Neural cell (in vitro differentiated cells): Measurements from ENCODE around the gene EPB42.

Experiments used
- EZH2 ChIP-seq: fragments of 200-600, 300-800 bp; shearing (Covaris generic), sonication (generic); IDR thresholded peaks from 2 replicates; pipeline ENCODE4 v1.6.1; 2014; ENCODE audit warnings: antibody characterized with exemption, low read length, borderline replicate concordance, mild to moderate bottlenecking; ENCODE audit not compliant: insufficient read depth, poor library complexity, severe bottlenecking
- RAD21 ChIP-seq: fragments of 450-650 bp; conservative IDR thresholded peaks from 2 replicates; pipeline ENCODE4 v1.6.1; 2014; ENCODE audit warnings: antibody characterized with exemption, mild to moderate bottlenecking, moderate library complexity
- TF ChIP-seq, protein P1 (sequence below): fragments of 450-650 bp; IDR thresholded peaks from 2 replicates; pipeline ENCODE4 v1.5.1; 2014; ENCODE audit warnings: antibody characterized with exemption, mild to moderate bottlenecking, moderate library complexity; ENCODE audit not compliant: poor library complexity, severe bottlenecking
- TF ChIP-seq, protein P2 (sequence below): IDR thresholded peaks from 2 replicates; pipeline ENCODE4 v1.6.1; 2012; ENCODE audit warnings: borderline replicate concordance

DNA sequence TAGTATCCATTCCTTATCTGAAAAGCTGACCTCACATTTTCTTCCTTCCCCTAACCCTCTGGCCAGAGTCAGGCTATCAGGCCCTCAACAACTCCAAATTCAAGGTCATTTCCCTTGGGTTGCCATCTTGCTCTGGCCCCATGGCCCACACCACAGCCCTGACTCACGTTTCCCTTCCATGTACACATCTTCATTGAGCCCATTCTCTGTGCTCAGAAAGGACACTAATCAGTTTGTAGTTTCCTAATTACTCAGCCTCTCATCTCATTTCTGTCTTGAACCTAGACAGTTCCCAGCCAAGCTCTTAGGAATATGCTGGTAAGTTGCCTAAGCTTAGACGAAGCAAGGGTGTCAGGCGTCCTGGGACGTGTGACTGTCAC, 31.0 kb upstream of the EPB42 start:
- no peak for TF ChIP-seq EZH2
- TF ChIP-seq, protein P1, sequence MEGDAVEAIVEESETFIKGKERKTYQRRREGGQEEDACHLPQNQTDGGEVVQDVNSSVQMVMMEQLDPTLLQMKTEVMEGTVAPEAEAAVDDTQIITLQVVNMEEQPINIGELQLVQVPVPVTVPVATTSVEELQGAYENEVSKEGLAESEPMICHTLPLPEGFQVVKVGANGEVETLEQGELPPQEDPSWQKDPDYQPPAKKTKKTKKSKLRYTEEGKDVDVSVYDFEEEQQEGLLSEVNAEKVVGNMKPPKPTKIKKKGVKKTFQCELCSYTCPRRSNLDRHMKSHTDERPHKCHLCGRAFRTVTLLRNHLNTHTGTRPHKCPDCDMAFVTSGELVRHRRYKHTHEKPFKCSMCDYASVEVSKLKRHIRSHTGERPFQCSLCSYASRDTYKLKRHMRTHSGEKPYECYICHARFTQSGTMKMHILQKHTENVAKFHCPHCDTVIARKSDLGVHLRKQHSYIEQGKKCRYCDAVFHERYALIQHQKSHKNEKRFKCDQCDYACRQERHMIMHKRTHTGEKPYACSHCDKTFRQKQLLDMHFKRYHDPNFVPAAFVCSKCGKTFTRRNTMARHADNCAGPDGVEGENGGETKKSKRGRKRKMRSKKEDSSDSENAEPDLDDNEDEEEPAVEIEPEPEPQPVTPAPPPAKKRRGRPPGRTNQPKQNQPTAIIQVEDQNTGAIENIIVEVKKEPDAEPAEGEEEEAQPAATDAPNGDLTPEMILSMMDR = no peak
- TF ChIP-seq, protein P2, sequence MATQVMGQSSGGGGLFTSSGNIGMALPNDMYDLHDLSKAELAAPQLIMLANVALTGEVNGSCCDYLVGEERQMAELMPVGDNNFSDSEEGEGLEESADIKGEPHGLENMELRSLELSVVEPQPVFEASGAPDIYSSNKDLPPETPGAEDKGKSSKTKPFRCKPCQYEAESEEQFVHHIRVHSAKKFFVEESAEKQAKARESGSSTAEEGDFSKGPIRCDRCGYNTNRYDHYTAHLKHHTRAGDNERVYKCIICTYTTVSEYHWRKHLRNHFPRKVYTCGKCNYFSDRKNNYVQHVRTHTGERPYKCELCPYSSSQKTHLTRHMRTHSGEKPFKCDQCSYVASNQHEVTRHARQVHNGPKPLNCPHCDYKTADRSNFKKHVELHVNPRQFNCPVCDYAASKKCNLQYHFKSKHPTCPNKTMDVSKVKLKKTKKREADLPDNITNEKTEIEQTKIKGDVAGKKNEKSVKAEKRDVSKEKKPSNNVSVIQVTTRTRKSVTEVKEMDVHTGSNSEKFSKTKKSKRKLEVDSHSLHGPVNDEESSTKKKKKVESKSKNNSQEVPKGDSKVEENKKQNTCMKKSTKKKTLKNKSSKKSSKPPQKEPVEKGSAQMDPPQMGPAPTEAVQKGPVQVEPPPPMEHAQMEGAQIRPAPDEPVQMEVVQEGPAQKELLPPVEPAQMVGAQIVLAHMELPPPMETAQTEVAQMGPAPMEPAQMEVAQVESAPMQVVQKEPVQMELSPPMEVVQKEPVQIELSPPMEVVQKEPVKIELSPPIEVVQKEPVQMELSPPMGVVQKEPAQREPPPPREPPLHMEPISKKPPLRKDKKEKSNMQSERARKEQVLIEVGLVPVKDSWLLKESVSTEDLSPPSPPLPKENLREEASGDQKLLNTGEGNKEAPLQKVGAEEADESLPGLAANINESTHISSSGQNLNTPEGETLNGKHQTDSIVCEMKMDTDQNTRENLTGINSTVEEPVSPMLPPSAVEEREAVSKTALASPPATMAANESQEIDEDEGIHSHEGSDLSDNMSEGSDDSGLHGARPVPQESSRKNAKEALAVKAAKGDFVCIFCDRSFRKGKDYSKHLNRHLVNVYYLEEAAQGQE = no peak
- TF ChIP-seq RAD21 = no peak
